Measurements from ENCODE around the gene ASB6.

ASB6 gene

GRCh38 chr9:129641750-129642585, at the start of gene ASB6:
Gene ASB6, minus strand, starts transcription at chr9:129642151. Its CDS starts 152 bp downstream, at chr9:129641999.
- DNase-seq: peak; percentile 96

GRCh38 chr9:129688285-129689043, 46.5 kb upstream of the ASB6 start:
- DNase-seq: no peak

DNA sequence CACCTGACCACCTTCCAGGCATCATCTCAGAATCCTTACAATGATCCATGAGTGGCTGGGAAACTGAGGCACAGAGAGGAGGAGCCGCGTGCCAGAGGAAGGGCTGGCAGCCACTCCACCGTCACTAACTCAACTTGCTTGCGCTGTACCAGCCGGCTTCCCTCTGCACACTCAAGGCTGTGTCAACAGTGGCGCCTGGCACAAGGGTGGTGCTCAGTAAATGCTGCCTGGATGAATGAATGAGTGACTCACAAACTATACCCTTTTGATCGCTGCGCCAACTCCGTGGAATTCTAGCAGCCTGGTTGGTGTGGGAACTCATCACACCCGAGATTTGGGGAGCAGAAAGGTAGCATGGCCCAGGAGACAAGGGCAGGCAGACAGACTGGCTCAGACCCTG, 45.4 kb upstream of the ASB6 start:
- DNase-seq: no peak

DNA sequence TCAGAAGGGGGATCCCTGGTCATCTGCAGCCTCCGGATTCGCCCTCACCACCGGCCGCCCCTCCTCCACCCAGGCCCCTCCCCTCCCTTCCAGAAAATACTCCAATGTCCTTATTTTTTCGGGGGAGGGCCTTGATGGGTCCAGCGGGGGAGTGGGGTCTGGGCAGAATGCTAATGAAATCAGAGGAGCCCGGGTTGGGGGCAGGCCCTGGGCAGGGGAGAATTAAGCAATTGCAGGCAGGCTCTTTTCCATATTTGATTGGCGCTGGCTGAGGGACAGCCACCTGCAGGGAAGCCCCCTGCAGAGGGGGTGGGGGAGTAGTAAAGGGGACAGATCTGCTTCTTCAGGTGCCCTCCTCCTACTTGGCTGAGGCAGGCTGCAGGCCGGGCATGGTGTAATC, 44.8 kb upstream of the ASB6 start:
- no peak for DNase-seq

DNA sequence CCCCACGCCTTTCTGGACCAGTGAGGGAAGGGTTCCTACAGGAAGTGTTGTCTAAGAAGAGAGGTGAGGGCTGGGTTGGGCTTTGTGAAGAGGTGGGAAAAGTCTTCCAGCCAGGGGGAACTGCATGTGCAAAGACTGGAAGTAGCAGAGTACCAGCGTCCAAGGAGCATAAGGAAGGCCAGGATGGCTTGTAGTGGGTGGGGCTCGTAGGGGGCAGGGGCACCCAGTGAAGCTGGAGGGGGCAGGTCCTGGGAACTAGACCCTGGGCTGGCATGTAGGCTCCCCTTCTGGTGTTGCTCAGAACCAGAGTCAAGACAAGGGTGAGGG, 43.9 kb upstream of the ASB6 start:
- DNase-seq: no peak

GRCh38 chr9:129685220-129685932, 43.4 kb upstream of the ASB6 start:
- no peak for DNase-seq

- DNase-seq: no peak
Measured at GRCh38 chr9:129682381-129682780, 40.4 kb upstream of the ASB6 start.

DNA sequence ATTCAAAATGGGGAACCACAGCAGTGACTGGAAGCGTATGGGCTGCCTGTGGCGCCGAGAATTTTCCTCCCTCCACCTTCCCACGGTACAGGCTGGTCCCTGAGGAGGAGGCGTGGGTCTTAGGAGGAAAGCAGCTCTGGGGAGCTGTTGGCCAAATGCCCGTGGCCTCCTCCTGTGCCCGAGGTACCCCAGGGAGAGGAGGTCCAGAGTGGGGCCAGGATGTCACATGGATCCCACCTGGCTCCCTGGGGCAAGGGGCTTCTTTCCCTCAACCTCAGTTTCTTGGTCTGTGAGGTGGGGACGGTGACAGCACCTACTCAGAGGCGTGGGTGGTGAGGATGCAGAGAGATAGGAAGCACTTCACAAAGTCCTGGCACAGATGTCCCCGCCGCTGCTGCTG, 40.0 kb upstream of the ASB6 start:
- DNase-seq: no peak

DNA sequence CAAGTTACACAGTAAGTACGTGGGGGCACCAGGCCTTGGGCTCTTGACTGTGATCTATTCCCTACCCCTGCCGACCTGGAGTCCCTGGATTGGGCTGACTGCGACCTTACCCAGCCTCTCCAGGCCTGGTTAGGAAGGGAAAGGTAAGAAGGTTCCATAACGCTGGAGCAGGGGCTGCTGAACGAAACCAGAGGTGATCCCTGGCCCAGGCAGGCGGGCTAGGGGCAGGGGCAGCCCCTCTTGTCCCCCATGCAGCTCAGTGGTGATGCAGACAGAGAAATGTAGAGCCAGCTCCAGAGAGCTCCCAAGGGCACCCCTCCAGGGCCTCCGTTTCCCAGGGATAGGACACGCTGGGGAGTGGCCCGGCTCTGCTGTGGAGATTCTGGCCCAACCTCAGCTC, 37.6 kb upstream of the ASB6 start:
- no peak for DNase-seq

DNA sequence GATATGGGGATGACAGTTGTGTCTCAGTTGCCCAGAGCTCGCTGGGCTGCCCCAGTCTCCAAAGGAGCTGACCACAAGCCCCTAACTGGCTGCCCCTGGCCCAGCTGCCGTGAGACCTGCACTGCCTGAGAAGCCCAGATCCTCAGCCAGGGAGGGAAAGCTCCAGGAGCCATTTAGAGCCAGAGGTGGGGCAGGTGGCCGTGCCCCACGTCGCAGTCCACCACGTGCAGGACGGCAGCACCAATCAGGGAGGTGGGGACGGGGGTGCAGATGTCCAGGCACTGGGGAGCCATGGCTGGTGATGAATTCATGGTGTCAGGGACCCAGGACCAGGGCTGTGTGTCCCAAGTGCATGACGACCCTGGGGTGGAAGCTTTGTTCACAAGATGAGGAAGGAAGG, 36.9 kb upstream of the ASB6 start:
- DNase-seq: no peak

DNA sequence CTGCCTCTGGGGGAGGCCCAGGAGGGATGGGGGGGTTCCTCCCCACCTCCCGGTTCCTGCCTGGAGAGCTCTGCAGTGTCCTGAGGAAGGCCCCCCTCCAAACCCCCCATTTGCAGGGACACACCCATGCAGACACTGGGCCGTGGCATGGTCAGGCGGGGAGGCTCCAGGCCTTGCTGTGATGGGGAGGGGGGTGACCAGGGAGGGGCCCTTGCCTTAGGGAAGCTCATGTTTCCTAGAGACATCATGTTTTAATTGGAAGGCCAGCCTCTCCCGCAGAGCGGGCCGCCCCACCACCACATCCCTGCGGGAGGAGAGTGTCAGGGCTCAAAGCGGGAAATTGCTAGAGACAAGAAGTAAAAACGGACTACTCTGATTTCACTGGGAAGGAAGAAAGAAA, 35.5 kb upstream of the ASB6 start:
- no peak for DNase-seq

DNA sequence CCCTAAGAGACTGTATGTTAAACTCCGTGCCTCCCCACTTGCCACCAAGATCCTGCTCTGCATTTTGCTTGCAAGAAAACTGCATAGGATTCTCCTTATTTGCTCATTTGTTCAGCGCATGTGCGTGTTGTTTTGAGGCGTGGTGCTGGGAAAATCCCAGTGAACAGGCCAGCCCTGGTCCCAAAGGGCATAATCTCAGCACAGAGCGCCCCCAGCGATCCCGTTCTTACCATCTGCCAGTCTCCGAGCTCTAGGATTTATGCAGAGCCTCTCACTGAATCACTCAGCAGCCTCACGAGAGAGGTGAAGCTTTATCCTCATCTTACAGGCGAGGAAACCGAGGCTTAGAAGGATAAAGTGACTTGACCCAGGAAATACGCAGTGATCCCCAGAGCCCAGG, 35.0 kb upstream of the ASB6 start:
- no peak for DNase-seq

DNA sequence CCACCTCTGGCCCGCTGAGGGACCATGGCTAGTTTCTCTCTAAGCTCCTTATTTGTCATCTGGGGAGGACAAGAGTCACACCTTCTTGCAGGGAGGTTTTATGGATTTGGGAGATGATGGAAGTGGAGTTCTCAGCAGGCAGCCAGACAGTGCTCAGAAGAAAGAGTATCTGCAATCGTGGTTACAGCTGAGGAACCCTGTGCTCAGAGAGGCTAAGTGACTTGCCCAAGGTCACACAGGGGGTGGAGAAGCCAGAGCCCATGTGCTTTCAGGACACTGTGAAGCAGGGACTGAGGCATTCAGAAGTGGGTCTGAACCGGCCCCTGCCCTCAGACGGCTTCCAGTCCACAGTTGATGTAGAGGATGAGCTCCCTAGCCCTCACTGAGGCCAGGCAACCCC, 34.3 kb upstream of the ASB6 start:
- DNase-seq: no peak

- no peak for DNase-seq
Measured at GRCh38 chr9:129675620-129676019, 33.7 kb upstream of the ASB6 start.

DNA sequence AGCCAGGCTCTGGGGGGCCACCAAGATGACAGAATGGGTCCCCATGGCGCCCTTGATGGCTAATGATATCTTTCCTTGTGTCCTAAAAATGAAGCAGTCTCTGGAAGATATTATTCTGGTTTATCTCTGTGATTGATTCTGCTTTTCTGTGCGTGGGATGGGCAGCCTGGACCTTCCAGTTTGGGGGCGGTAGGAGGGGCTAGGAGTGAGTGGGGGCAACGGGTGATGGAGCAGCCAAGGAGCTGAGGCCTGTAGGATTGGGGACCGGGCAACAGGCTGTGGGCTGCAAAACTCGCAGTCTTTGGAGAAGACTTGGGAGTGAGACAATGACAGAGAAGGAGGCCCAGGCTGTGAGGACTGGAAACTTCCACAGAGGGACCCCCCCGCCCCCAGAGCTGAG, 32.3 kb upstream of the ASB6 start:
- DNase-seq: no peak

- no peak for DNase-seq
Measured at GRCh38 chr9:129673602-129674001, 31.7 kb upstream of the ASB6 start.

GRCh38 chr9:129672702-129673101, 30.8 kb upstream of the ASB6 start:
- no peak for DNase-seq

GRCh38 chr9:129671519-129671918, 29.6 kb upstream of the ASB6 start:
- DNase-seq: no peak

- DNase-seq: no peak
Measured at GRCh38 chr9:129671065-129671464, 29.1 kb upstream of the ASB6 start.

DNA sequence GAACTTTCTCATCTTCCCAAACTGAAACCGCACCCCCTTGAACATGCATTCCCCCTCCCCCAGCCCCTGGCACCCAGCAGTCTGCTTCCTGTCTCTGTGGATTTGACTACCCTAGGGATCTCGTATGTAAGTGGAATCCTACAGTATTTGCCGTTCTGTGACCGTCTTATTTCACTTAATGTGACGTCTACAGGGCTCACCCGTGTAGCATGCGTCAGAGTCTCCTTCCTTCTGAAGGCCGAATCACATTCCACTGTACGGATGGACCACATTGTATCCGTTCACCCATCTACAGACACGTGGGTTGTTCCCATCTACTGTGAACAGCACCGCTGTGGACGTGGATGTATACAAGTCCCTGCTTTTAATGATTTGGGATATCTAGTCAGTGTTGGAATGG, 28.0 kb upstream of the ASB6 start:
- no peak for DNase-seq

DNA sequence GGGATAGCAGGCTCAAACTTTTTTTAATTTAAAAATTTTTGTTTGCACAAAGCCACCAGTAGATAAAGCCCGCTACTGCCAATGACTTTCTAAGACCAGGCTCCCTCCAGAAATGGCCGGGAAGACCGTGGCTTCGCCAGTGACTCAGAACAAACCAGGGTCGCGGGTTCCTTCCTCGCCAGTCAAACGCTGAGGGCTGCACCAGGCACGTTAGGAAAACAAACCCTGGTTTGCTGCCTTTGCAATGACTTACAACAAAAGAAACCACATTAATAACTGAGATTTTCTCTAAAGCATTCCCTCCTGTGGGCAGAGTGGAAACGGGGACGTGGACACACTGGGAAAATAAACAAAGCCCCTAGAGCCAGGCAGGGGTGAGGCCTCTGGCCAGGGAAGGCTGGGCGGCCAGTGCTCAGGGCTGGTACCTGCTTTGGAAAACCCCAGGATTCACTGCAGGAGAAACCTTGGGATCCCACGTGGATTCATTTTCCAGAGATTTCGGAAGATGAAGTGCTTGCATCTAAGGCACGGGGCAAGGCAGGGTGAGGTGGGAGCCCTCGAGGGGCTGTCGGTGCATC, 27.3 kb upstream of the ASB6 start:
- DNase-seq: no peak

DNA sequence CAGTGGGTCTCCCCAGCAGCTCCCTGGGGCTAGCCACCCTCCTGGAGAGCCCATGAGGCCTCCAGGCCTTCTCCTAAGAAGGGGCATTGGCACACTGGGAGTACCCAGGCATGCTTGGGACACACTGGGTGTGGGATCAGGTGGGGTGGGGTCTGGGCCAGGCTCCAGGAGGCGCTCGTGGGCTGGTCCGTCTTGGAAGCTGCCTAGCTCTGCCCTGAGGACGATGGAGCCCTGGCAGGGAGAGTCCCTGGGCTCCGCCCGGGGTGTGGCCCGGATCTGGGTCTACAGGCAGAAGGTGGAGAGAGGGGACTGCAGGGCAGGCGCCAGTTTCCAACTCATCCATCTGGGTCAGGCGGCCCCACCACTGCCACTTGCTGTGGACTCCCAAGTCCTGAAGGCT, 25.9 kb upstream of the ASB6 start:
- DNase-seq: no peak

DNA sequence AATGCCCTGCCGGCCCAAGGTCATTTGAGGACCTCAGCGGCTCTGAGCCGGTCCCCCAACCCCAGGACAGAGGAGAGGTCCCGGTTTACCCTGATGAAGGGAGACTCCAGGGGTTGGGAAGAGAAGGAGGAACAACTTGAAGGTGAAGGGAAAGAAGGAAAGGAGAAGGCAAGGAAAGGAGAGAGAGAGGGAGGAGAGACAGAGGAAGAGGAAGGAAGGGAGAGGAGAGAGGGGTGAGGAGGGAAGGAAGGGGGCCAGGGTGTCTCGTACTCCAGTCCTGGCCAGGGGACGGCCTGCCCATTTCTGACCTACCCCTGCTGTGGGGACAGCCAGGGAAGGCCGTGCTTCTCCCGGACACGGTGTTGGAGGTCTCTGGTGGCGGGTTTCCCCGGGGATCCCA, 25.4 kb upstream of the ASB6 start:
- no peak for DNase-seq

DNA sequence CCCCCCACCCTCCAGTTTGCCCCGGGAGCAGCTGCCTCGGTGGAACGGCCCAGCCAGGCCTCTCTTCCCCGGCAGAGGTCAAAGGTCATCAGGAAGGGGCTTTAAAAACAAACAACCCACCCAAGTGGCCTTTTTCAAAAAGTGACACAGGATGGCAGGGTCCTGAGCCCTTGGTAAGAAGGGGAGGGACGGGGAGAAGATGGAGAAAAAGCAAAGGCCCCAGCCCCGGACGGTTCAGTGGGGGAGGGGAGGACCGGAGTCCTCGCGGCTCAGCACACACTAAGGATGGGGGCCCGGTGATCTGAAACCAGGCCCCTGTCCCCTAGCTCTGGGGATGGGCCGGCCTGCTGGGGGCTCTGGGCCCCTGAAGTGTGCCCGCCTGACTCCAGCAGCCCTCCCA, 24.6 kb upstream of the ASB6 start:
- DNase-seq: no peak

All from NCI-H774 (cell line).